Heart left ventricle (tissue), 16 donors: ENCODE results near the gene PAX5. TPM values are rescaled to one million over a fixed set of nuclear protein-coding genes. Genes with fewer than 3 reads are reported as not detected.

Source experiments
- ATAC-seq, 4 donors: fragments of 200-7000 bp; cut with Tn5 transposase; one replicate each; pipeline ENCODE4 v1.9.1; 2020 to 2022; ENCODE audit warnings: moderate library complexity in 4 of 4, mild to moderate bottlenecking in 3 of 4, moderate number of reproducible peaks in 1 of 4
- DNase-seq, 5 donors: peaks; one replicate each; pipeline ENCODE4 v3.0.0-alpha.2; 2020
- H3K27ac ChIP-seq, 12 donors: fragments of 200-600 bp; sonication (generic) in 4 of 12; one replicate each; pipeline versions ENCODE4 v1.5.0 to v1.8.0; 2016 to 2022; ENCODE audit warnings: mild to moderate bottlenecking in 2 of 12
- H3K27me3 ChIP-seq, 9 donors: fragments of 200-600 bp; sonication (generic) in 2 of 9; one replicate each; pipeline versions ENCODE4 v1.5.1 to v1.8.0; 2016 to 2022; ENCODE audit warnings: mild to moderate bottlenecking in 3 of 9
- H3K36me3 ChIP-seq, 9 donors: fragments of 200-600 bp; sonication (generic) in 2 of 9; one replicate each; pipeline versions ENCODE4 v1.5.0 to v1.8.0; 2018 to 2022; ENCODE audit warnings: mild to moderate bottlenecking in 2 of 9
- H3K4me1 ChIP-seq, 12 donors: fragments of 200-600 bp; sonication (generic) in 4 of 12; one replicate each; pipeline versions ENCODE4 v1.5.0 to v1.8.0; 2016 to 2022; ENCODE audit warnings: mild to moderate bottlenecking in 3 of 12
- H3K4me3 ChIP-seq, 12 donors: fragments of 200-600 bp; sonication (generic) in 4 of 12; one replicate each; pipeline versions ENCODE4 v1.5.0 to v1.8.0; 2017 to 2022; ENCODE audit warnings: mild to moderate bottlenecking in 9 of 12, moderate library complexity in 4 of 12
- H3K9me3 ChIP-seq, 12 donors: fragments of 200-600 bp; sonication (generic) in 4 of 12; one replicate each; pipeline versions ENCODE4 v1.5.0 to v1.8.0; 2016 to 2022; ENCODE audit warnings: mild to moderate bottlenecking in 1 of 12
- POLR2A ChIP-seq, 2 donors: fragments of 450-650 bp; IDR thresholded peaks; one replicate each; pipeline ENCODE4 v1.6.1; 2017; ENCODE audit warnings: antibody characterized with exemption in 2 of 2, mild to moderate bottlenecking in 2 of 2, moderate library complexity in 2 of 2
- WGBS, 4 donors: extraction: QIAGEN DNeasy Blood & Tissue Kit in 2 of 4; methylation state at CpG; one replicate each; pipeline versions ENCODE4 v1.1.5 to v1.1.7; 2013 to 2018; 5-methylcytosine and 5-hydroxymethylcytosine counted together
- intact Hi-C, 10 donors: fragments of 100-400 bp; cut with DNase I; formaldehyde crosslinking; loops; one replicate each; pipeline versions ENCODE4 v1.11.1 to v1.14.2; 2022
- polyA plus RNA-seq, 2 donors: library from polyadenylated mRNA; stranded (reverse); fragments of 200-250 nt; gene quantifications; one replicate each; pipeline ENCODE4 v1.2.3, GENCODE V29; 2013
- total RNA-seq, 9 donors: library from RNA; depleted of rRNA in 2 of 9; stranded (reverse); fragments of >200 nt in 2 of 9; fragmentation: NEBNext Ultra II Directional in 3 of 9; extraction: Animal tissue kit (Norgen Biotek cat#: 25700) in 3 of 9; gene quantifications; one replicate each; pipeline versions ENCODE4 v1.1.0 to v1.2.4, GENCODE V29; 2016 to 2023
- TF ChIP-seq, protein P1 (sequence below), 12 donors: fragments of 200-600 bp; sonication (generic) in 4 of 12; IDR thresholded peaks; one replicate each; pipeline versions ENCODE4 v1.5.0 to v1.8.0; 2018 to 2022; ENCODE audit warnings: antibody characterized with exemption in 12 of 12, mild to moderate bottlenecking in 5 of 12
- donor health status: ischemic (EF 13 %, LVEDD 7.1; RV severe dilation, severe dysfunction).
- donor health status: healthy with polysubstance abuse.
- donor health status: DM: no; HTN: yes; CAD: no.
- donor health status: DM: no; HTN: no; CAD: no.
- donor health status: ischemic (EF 25% LVEDD 6.9; RV normal size, moderate dysfunction).
- donor health status: ischemic (EF 25% LVEDD 5.7; RV mildly dilated, moderate dysfunction).
- donor health status: healthy.
- donor health status: DM: yes; HTN: yes; CAD: no.
- donor health status: ischemic (EF 35%, LVEDD 5.7; RV mildly dilated, moderate dysfunction).
- donor health status: nonischemic (EF 11% LVEDD 7.7; RV severe dilation, severe dysfunction).
- donor health status: DM: yes; HTN: yes; CAD: no.
- donor health status: PGD.
- donor health status: ischemic (EF 29% LVEDD 5.4; RV normal size, mild dysfunction).
- donor health status: nonischemic (EF 23%, LVEDD 6.1; RV moderate dilation, normal function).

Gene PAX5
- total and polyA plus RNA-seq, 11 donors: 0.01 to 0.37 (median 0.08) TPM; not detected in 7

DNA sequence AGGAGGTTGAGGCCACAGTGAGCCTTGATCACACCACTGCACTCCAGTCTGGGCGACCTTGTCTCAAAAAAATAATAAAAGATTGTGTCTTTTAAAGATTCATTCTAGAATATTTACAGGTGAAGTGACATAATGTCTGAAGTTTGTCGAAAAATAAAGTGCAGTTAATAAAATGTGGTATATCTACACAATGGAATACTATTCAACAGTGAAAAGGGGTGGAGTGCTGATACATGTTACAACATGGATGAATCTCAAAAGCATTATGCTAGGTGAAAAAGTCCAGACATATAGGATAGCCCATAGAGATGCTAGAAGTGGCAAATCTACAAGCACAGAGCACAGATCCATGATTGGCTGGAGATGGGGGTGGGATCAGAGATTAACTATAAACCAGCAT lies 101.9 kb downstream of the PAX5 start:
- TF ChIP-seq, protein P1, sequence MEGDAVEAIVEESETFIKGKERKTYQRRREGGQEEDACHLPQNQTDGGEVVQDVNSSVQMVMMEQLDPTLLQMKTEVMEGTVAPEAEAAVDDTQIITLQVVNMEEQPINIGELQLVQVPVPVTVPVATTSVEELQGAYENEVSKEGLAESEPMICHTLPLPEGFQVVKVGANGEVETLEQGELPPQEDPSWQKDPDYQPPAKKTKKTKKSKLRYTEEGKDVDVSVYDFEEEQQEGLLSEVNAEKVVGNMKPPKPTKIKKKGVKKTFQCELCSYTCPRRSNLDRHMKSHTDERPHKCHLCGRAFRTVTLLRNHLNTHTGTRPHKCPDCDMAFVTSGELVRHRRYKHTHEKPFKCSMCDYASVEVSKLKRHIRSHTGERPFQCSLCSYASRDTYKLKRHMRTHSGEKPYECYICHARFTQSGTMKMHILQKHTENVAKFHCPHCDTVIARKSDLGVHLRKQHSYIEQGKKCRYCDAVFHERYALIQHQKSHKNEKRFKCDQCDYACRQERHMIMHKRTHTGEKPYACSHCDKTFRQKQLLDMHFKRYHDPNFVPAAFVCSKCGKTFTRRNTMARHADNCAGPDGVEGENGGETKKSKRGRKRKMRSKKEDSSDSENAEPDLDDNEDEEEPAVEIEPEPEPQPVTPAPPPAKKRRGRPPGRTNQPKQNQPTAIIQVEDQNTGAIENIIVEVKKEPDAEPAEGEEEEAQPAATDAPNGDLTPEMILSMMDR (IDR thresholded peaks at IDR 0.05): no peak
- no peak for TF ChIP-seq POLR2A (IDR thresholded peaks at IDR 0.05)
- peaks cover 0 to 7% (median 0%) of the 10 kb centered on the region in 12 donors for H3K9me3 ChIP-seq
- no peaks in the 10 kb centered on the region for H3K4me1 ChIP-seq
- ATAC-seq (no peak), DNase-seq (no peak)
- no peak overlapping the region for H3K4me3 ChIP-seq
- no peak overlapping the region for H3K27ac ChIP-seq
- intact Hi-C loops: no loop called here
- 44 to 63% (median 45%) methylated on average over 2 of the region's 2 CpGs for WGBS, 4 donors
- H3K27me3 ChIP-seq: peaks cover 0 to 7% (median 0%) of the 10 kb centered on the region in 9 donors
- no peaks in the 10 kb centered on the region for H3K36me3 ChIP-seq

DNA sequence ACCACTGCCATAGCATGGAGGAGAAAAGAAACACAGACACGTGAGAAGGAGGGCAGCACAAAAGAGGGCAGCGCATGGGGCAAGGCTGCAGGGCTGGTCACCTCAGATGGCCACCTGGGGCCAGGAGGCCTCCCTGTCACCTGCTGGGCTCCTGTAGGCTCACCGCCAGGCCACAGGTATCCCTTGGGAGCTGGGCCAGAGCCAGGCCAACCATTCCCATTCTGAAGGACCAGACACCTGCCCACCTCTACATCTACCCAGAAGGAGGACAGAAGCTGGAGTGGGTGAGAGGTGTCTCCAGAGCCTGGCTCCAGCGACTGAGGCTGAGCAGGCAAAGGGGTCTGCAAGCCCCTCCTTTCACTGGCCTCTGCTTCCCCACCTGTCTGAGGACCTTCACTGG lies 103.1 kb downstream of the PAX5 start:
- Histone ChIP-seq H3K36me3 (no peaks in the 10 kb centered on the region), H3K27ac (no peak overlapping the region), H3K27me3 (peaks cover 0 to 6% (median 0%) of the 10 kb centered on the region in 9 donors), H3K9me3 (peaks cover 0 to 7% (median 0%) of the 10 kb centered on the region in 12 donors), H3K4me1 (no peaks in the 10 kb centered on the region), H3K4me3 (no peak overlapping the region)
- 82 to 89% (median 87%) methylated on average over 3 to 4 of the region's 4 CpGs for WGBS, 4 donors
- intact Hi-C loops: no loop called here
- no peak for TF ChIP-seq POLR2A (IDR thresholded peaks at IDR 0.05)
- TF ChIP-seq, protein P1 (IDR thresholded peaks at IDR 0.05): no peak
- ATAC-seq (no peak), DNase-seq (no peak)

DNA sequence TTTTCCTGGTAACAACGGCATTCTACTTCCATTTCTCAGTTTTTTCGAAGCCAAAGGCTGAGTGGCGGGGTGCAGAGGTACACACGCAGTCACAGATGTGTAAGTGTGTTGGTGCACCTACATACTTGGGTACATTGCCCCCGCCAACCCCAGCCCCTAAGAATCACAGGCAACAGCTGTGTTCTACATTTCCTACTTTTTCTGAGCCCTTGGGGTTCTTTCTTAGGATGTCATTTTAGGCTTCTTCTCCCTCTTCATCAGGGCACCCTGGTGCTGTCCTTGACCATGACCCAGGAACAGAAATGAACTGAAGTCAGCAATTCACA lies 104.8 kb downstream of the PAX5 start:
- no peak for TF ChIP-seq POLR2A (IDR thresholded peaks at IDR 0.05)
- TF ChIP-seq, protein P1 (IDR thresholded peaks at IDR 0.05): no peak
- Histone ChIP-seq H3K9me3 (peaks cover 0 to 7% (median 0%) of the 10 kb centered on the region in 12 donors), H3K36me3 (no peaks in the 10 kb centered on the region), H3K4me3 (no peak overlapping the region), H3K27me3 (peaks cover 0 to 6% (median 0%) of the 10 kb centered on the region in 9 donors), H3K27ac (no peak overlapping the region), H3K4me1 (no peaks in the 10 kb centered on the region)
- 79 to 85% (median 82%) methylated on average over 5 of the region's 5 CpGs for WGBS, 4 donors
- ATAC-seq: no peak
- intact Hi-C loops: no loop called here
- no peak for DNase-seq

DNA sequence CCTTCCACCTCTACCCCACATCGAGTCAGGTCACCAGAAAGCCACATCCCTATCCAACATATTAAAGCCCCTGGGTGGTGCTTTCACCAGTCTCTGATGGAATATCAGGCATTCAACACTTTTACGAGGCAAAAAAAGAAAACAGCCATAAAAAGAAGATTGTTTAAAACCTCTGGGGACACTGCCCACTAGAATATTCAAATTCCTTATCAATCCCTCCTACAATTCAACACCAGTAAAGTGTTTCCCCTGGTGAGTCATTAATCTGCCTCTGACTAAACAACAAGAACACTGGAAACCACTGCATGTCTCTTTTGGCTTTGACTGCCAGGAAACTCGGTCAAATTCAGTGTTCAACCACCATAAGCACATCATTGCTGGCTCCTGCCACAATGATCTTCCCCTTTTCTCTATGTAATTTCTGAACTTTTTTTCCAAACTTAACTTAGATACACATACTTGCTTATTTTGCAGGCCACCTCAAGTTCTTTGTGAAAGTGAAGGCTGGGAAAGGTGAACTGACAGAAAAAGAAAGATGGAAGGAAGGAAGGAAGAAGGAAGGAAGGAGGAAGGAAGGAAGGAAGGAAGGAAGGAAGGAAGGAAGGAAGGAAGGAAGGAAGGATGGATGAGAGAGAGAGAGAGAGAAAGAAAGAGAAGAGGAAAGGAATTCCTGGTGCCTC lies 105.3 kb downstream of the PAX5 start:
- H3K9me3 ChIP-seq: peaks cover 0 to 7% (median 0%) of the 10 kb centered on the region in 12 donors
- no peaks in the 10 kb centered on the region for H3K36me3 ChIP-seq
- H3K27me3 ChIP-seq: peaks cover 0 to 6% (median 0%) of the 10 kb centered on the region in 9 donors
- H3K27ac ChIP-seq: no peak overlapping the region
- no peaks in the 10 kb centered on the region for H3K4me1 ChIP-seq
- TF ChIP-seq, protein P1 (IDR thresholded peaks at IDR 0.05): no peak
- TF ChIP-seq POLR2A (IDR thresholded peaks at IDR 0.05): no peak
- WGBS, 4 donors: 31 to 39% (median 34%) methylated on average over 3 of the region's 3 CpGs
- H3K4me3 ChIP-seq: no peak overlapping the region
- no peak for ATAC-seq
- intact Hi-C loops: no loop called here
- no peak for DNase-seq
